Thyroid gland (tissue), 4 donors: Measurements from ENCODE around the gene BMERB1.

ENCODE experiments used
- POLR2A ChIP-seq, 2 donors: fragments of 450-650 bp; IDR thresholded peaks; one replicate each; pipeline ENCODE4 v1.6.1; 2017; ENCODE audit warnings: antibody characterized with exemption in 2 of 2, mild to moderate bottlenecking in 2 of 2, moderate library complexity in 1 of 2
- TF ChIP-seq, protein P1 (sequence below), 6 experiments: fragments of 200-600 bp in 3 of 6; fragments of 450-650 bp in 3 of 6; sonication (generic) in 3 of 6; IDR thresholded peaks; one replicate each; pipeline ENCODE4 v1.5.1; 2016 to 2019; ENCODE audit warnings: antibody characterized with exemption in 6 of 6, mild to moderate bottlenecking in 2 of 6, inconsistent platforms in 1 of 6, moderate library complexity in 1 of 6

DNA sequence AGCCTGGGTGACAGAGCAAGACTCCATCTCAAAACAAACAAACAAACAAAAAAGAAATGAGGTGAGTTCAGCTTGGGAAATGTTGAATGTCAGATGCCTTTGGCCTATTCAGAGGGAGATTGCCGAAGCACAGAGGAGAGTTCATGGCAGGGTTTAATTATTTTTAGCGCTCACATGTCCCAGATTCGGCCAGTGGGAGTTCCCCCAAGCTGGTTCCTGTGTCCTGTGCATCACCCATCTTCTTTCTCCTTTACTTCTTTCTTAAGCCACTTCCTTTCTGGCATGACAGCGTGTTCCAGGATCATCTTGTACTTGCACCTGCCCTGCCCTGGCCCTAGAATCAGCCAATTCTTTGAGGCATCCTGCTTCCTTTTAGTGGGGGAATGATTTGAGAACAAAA lies 29.6 kb upstream of the BMERB1 start:
- TF ChIP-seq, protein P1, sequence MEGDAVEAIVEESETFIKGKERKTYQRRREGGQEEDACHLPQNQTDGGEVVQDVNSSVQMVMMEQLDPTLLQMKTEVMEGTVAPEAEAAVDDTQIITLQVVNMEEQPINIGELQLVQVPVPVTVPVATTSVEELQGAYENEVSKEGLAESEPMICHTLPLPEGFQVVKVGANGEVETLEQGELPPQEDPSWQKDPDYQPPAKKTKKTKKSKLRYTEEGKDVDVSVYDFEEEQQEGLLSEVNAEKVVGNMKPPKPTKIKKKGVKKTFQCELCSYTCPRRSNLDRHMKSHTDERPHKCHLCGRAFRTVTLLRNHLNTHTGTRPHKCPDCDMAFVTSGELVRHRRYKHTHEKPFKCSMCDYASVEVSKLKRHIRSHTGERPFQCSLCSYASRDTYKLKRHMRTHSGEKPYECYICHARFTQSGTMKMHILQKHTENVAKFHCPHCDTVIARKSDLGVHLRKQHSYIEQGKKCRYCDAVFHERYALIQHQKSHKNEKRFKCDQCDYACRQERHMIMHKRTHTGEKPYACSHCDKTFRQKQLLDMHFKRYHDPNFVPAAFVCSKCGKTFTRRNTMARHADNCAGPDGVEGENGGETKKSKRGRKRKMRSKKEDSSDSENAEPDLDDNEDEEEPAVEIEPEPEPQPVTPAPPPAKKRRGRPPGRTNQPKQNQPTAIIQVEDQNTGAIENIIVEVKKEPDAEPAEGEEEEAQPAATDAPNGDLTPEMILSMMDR (IDR thresholded peaks at IDR 0.05) = no peak
- no peak for TF ChIP-seq POLR2A (IDR thresholded peaks at IDR 0.05)
